Skeletal muscle tissue (tissue), 4 donors: ENCODE data around the gene PFN1. TPM values are rescaled to one million over a fixed set of nuclear protein-coding genes. Genes with fewer than 3 reads are reported as not detected.

Experiments used
- H3K27ac ChIP-seq: one replicate; pipeline ENCODE4 v1.7.0; 2013; ENCODE audit warnings: mild to moderate bottlenecking, low read depth, low read length, inconsistent platforms
- H3K27me3 ChIP-seq, 3 donors: one replicate each; pipeline ENCODE4 v1.7.0; 2013; ENCODE audit warnings: low read length in 3 of 3; ENCODE audit not compliant: control insufficient read depth in 3 of 3, insufficient read depth in 3 of 3
- H3K36me3 ChIP-seq, 3 donors: one replicate each; pipeline ENCODE4 v1.7.0; 2013; ENCODE audit warnings: low read length in 3 of 3; ENCODE audit not compliant: control insufficient read depth in 3 of 3, insufficient read depth in 3 of 3
- H3K4me1 ChIP-seq, 3 donors: one replicate each; pipeline ENCODE4 v1.7.0; 2013; ENCODE audit warnings: low read length in 3 of 3, mild to moderate bottlenecking in 3 of 3; ENCODE audit not compliant: control insufficient read depth in 3 of 3, insufficient read depth in 3 of 3
- H3K4me3 ChIP-seq, 3 donors: one replicate each; pipeline ENCODE4 v1.7.0; 2013; ENCODE audit warnings: low read length in 3 of 3
- H3K9ac ChIP-seq, 3 donors: one replicate each; pipeline ENCODE4 v1.7.0; 2013; ENCODE audit warnings: low read length in 3 of 3, mild to moderate bottlenecking in 3 of 3, moderate library complexity in 2 of 3, low read depth in 1 of 3
- H3K9me3 ChIP-seq, 3 donors: one replicate each; pipeline ENCODE4 v1.7.0; 2013; ENCODE audit warnings: low read length in 3 of 3; ENCODE audit not compliant: control insufficient read depth in 3 of 3
- total RNA-seq: library from RNA; depleted of rRNA; stranded (reverse); fragments of >200 nt; gene quantifications from one replicate; pipeline ENCODE4 v1.2.3, GENCODE V29; 2014
- donor health status: Osteomylitis.

PFN1 gene
- total RNA-seq, 1 donor from 2014 or later = 137 TPM

- Histone ChIP-seq H3K4me1 (peaks cover 21 to 35% (median 25%) of the 10 kb centered on the region in 3 donors), H3K27ac (no peak overlapping the region), H3K36me3 (peaks cover 55 to 63% (median 60%) of the 10 kb centered on the region in 3 donors)
Observed at GRCh38 chr17:4978726-4979125, 30.4 kb upstream of the PFN1 start.

GRCh38 chr17:4974115-4974670 lies 25.9 kb upstream of the PFN1 start:
- Histone ChIP-seq H3K9ac (peak overlapping the region; percentile 60 to 71 (median 66)), H3K9me3 (no peaks in the 10 kb centered on the region), H3K27me3 (no peaks in the 10 kb centered on the region), H3K27ac (peak overlapping the region; percentile 86), H3K4me3 (peak overlapping the region in 2 of 3 donors; percentile 32 to 61), H3K4me1 (peaks cover 54 to 70% (median 59%) of the 10 kb centered on the region in 3 donors), H3K36me3 (peaks cover 56 to 69% (median 57%) of the 10 kb centered on the region in 3 donors)

More at GRCh38 chr17:4978726-4979125, 30.4 kb upstream of the PFN1 start:
- no peaks in the 10 kb centered on the region for H3K9me3 ChIP-seq
- no peak overlapping the region for H3K9ac ChIP-seq
- H3K27me3 ChIP-seq = no peaks in the 10 kb centered on the region
- H3K4me3 ChIP-seq = no peak overlapping the region

DNA sequence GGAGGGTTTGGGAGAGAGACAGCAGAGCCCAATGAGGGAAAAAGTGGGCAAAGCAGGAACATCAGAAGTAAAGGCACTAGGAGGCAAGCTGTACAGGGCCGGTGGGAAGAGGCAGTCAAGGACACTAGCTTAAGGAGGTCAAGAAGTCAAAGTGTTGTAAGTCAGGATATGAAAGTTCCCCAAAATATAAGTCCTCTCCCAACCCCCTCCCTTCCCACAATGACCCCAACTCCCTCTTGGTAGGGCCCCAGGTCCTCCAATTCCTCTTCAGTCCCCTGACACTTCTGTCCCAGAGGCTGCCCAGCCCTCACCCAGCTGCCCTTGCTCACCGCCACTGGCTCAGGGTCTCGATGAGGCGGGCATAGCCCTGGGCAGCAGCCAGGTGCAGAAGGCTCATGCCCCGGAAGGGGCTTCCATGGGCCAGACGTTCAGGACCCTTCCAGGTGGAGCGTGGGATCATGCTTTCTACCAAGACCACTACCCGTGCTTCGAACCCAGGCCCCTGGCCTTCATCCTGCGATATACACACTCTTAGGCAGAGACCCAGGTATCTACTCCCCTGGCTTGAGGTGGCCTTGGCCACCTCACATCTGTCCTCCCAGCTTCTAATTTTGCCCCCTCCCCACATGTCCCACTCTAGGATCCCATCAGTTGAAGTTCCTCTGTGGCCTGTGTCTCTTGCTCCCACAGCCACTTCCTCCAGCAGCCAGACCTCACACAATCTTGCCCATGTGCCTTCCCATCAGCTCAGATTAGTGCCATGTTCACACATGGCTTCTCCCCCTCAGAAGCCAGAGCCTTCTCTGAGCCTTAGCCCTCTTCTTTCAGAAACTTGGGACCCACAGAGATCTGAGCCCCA lies 25.2 kb upstream of the PFN1 start:
- H3K9ac ChIP-seq = peak overlapping the region; percentile 47 to 60 (median 55)
- no peaks in the 10 kb centered on the region for H3K27me3 ChIP-seq
- H3K27ac ChIP-seq = peak overlapping the region; percentile 86
- H3K4me3 ChIP-seq = peak overlapping the region; percentile 27 to 61 (median 32)
- no peaks in the 10 kb centered on the region for H3K9me3 ChIP-seq
- peaks cover 61 to 74% (median 66%) of the 10 kb centered on the region in 3 donors for H3K4me1 ChIP-seq
- H3K36me3 ChIP-seq = peaks cover 55 to 62% (median 55%) of the 10 kb centered on the region in 3 donors

DNA sequence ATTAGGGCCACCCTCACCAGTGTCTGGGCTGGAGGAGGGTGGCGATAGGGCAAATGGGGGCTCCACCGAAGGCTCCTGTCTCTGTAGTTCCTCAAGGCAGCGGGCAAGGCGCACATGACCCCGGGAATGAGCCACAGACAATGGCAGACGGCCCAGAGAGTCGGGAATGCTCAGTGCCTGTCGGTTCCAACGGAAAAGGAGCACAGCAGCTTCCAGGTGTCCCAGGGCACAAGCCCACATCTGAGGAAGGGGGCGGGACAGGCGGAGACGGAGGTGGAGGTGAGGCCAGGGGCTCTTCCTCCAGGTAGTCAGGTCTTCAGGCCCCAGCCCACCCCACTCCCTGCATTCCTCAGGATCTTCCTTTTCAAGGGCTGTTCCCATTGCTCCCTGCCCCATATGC lies 24.4 kb upstream of the PFN1 start:
- peak overlapping the region; percentile 86 for H3K27ac ChIP-seq
- peaks cover 68 to 75% (median 70%) of the 10 kb centered on the region in 3 donors for H3K4me1 ChIP-seq
- H3K9me3 ChIP-seq = no peaks in the 10 kb centered on the region
- H3K9ac ChIP-seq = peak overlapping the region; percentile 47 to 68 (median 60)
- no peaks in the 10 kb centered on the region for H3K27me3 ChIP-seq
- H3K36me3 ChIP-seq = peaks cover 47 to 55% (median 48%) of the 10 kb centered on the region in 3 donors
- peak overlapping the region in 1 of 3 donors; percentile 18 for H3K4me3 ChIP-seq

GRCh38 chr17:4972322-4972721 lies 24.0 kb upstream of the PFN1 start:
- H3K27me3 ChIP-seq = no peaks in the 10 kb centered on the region
- no peak overlapping the region for H3K4me3 ChIP-seq
- peak overlapping the region; percentile 47 to 68 (median 60) for H3K9ac ChIP-seq
- H3K36me3 ChIP-seq = peaks cover 43 to 51% (median 44%) of the 10 kb centered on the region in 3 donors
- peaks cover 68 to 75% (median 70%) of the 10 kb centered on the region in 3 donors for H3K4me1 ChIP-seq
- peak overlapping the region; percentile 86 for H3K27ac ChIP-seq
- H3K9me3 ChIP-seq = no peaks in the 10 kb centered on the region

- Histone ChIP-seq H3K9me3 (no peaks in the 10 kb centered on the region), H3K27me3 (no peaks in the 10 kb centered on the region), H3K27ac (peak overlapping the region; percentile 86), H3K4me1 (peaks cover 68 to 76% (median 70%) of the 10 kb centered on the region in 3 donors), H3K36me3 (peaks cover 38 to 47% (median 39%) of the 10 kb centered on the region in 3 donors), H3K4me3 (no peak overlapping the region), H3K9ac (peak overlapping the region in 2 of 3 donors; percentile 47 to 68)
Observed at GRCh38 chr17:4971826-4972225, 23.5 kb upstream of the PFN1 start.

DNA sequence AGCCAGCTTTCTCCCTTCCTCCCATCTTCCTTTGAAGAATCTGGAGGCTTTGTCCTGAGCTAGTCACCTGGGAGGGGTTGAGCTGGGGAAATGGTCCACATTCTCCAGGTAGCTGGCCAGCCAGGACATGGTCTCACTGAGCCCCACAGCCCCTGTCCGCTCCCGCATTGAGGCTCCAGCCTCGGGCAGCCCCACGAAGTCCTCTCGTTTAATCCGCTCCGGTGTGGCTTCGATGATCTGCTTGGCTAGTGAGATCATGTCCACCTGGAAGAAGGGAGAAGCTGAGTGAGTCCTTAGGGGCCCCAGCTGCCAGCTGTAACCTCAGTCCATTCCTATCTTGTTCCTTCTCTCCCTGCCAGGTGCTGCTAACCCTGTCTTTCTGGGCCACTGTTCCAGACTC lies 21.9 kb upstream of the PFN1 start:
- Histone ChIP-seq H3K27me3 (no peaks in the 10 kb centered on the region), H3K9me3 (no peaks in the 10 kb centered on the region), H3K4me3 (no peak overlapping the region), H3K9ac (peak overlapping the region in 1 of 3 donors; percentile 2), H3K36me3 (peaks cover 33 to 40% (median 35%) of the 10 kb centered on the region in 3 donors), H3K4me1 (peaks cover 72 to 83% (median 73%) of the 10 kb centered on the region in 3 donors), H3K27ac (peak overlapping the region; percentile 45)

- Histone ChIP-seq H3K4me1 (peaks cover 65 to 79% (median 68%) of the 10 kb centered on the region in 3 donors), H3K4me3 (peak overlapping the region in 1 of 3 donors; percentile 75), H3K27me3 (no peaks in the 10 kb centered on the region), H3K9me3 (no peaks in the 10 kb centered on the region), H3K36me3 (peaks cover 33 to 42% (median 35%) of the 10 kb centered on the region in 3 donors), H3K9ac (peak overlapping the region in 2 of 3 donors; percentile 2 to 97), H3K27ac (peak overlapping the region; percentile 45)
Observed at GRCh38 chr17:4969551-4970173, 21.3 kb upstream of the PFN1 start.

- Histone ChIP-seq H3K36me3 (peaks cover 29 to 40% (median 31%) of the 10 kb centered on the region in 3 donors), H3K27ac (peak overlapping the region; percentile 87), H3K4me1 (peaks cover 60 to 73% (median 63%) of the 10 kb centered on the region in 3 donors), H3K27me3 (no peaks in the 10 kb centered on the region), H3K4me3 (peak overlapping the region; percentile 75 to 97 (median 86)), H3K9ac (peak overlapping the region; percentile 83 to 97 (median 87)), H3K9me3 (no peaks in the 10 kb centered on the region)
Observed at GRCh38 chr17:4969047-4969550, 20.8 kb upstream of the PFN1 start.
